Neutrophil (primary cell): ENCODE results near the gene ANKRD31.

Experiments
- H3K27ac ChIP-seq: fragments of 200-600 bp; sonication (generic); 2 replicates; pipeline ENCODE4 v1.5.1; 2016; ENCODE audit warnings: mild to moderate bottlenecking, moderate library complexity
- H3K27me3 ChIP-seq: fragments of 200-600 bp; sonication (generic); 2 replicates; pipeline ENCODE4 v1.6.0; 2016; ENCODE audit warnings: mild to moderate bottlenecking
- H3K36me3 ChIP-seq: fragments of 200-600 bp; sonication (generic); 2 replicates; pipeline ENCODE4 v1.5.1; 2017
- H3K4me1 ChIP-seq, 2 experiments: fragments of 200-600 bp in 1 of 2; sonication (generic) in 1 of 2; 1 replicate in 1 of 2; 2 replicates in 1 of 2; pipeline versions ENCODE4 v1.5.1 to v1.6.1; 2013 to 2016; ENCODE audit warnings: low read depth in 1 of 2, low read length in 1 of 2, mild to moderate bottlenecking in 1 of 2, moderate library complexity in 1 of 2; ENCODE audit not compliant: control insufficient read depth in 1 of 2, insufficient read depth in 1 of 2
- H3K4me3 ChIP-seq, 2 experiments: fragments of 200-600 bp in 1 of 2; sonication (generic) in 1 of 2; 1 replicate in 1 of 2; 2 replicates in 1 of 2; pipeline ENCODE4 v1.5.1; 2013 to 2016; ENCODE audit warnings: low read depth in 1 of 2, low read length in 1 of 2, mild to moderate bottlenecking in 1 of 2, moderate library complexity in 1 of 2
- H3K9me3 ChIP-seq: fragments of 200-600 bp; sonication (generic); 2 replicates; pipeline ENCODE4 v1.5.1; 2016
- CTCF ChIP-seq: fragments of 200-600 bp; sonication (generic); IDR thresholded peaks from 2 replicates; pipeline ENCODE4 v1.5.1; 2016; ENCODE audit warnings: antibody characterized with exemption

ANKRD31 gene

GRCh38 chr5:75214928-75215327 is 21.8 kb downstream of the ANKRD31 start:
- Histone ChIP-seq H3K27me3 (no peaks in the 10 kb centered on the region), H3K4me1 (no peaks in the 10 kb centered on the region), H3K4me3 (no peak overlapping the region), H3K36me3 (no peaks in the 10 kb centered on the region), H3K27ac (no peak overlapping the region), H3K9me3 (no peaks in the 10 kb centered on the region)
- no peak for TF ChIP-seq CTCF

- Histone ChIP-seq H3K9me3 (no peaks in the 10 kb centered on the region), H3K27me3 (no peaks in the 10 kb centered on the region), H3K36me3 (no peaks in the 10 kb centered on the region), H3K4me1 (no peaks in the 10 kb centered on the region), H3K27ac (no peak overlapping the region), H3K4me3 (no peak overlapping the region)
- no peak for TF ChIP-seq CTCF
Measured at GRCh38 chr5:75214409-75214808, 22.3 kb downstream of the ANKRD31 start.

GRCh38 chr5:75203604-75204003 is 33.1 kb downstream of the ANKRD31 start:
- no peaks in the 10 kb centered on the region for H3K36me3 ChIP-seq
- H3K4me3 ChIP-seq: no peak overlapping the region
- no peak overlapping the region for H3K27ac ChIP-seq
- no peaks in the 10 kb centered on the region for H3K4me1 ChIP-seq
- TF ChIP-seq CTCF: no peak
- H3K9me3 ChIP-seq: no peaks in the 10 kb centered on the region
- no peaks in the 10 kb centered on the region for H3K27me3 ChIP-seq

- no peak overlapping the region for H3K27ac ChIP-seq
- no peaks in the 10 kb centered on the region for H3K4me1 ChIP-seq
- no peak overlapping the region for H3K4me3 ChIP-seq
- no peaks in the 10 kb centered on the region for H3K9me3 ChIP-seq
- no peaks in the 10 kb centered on the region for H3K27me3 ChIP-seq
- no peaks in the 10 kb centered on the region for H3K36me3 ChIP-seq
- TF ChIP-seq CTCF: no peak
Measured at GRCh38 chr5:75202935-75203334, 33.7 kb downstream of the ANKRD31 start.

- no peak for TF ChIP-seq CTCF
- no peaks in the 10 kb centered on the region for H3K9me3 ChIP-seq
Measured at GRCh38 chr5:75200776-75201175, 35.9 kb downstream of the ANKRD31 start.

GRCh38 chr5:75199946-75200345 is 36.7 kb downstream of the ANKRD31 start:
- Histone ChIP-seq H3K27ac (no peak overlapping the region), H3K4me1 (no peaks in the 10 kb centered on the region), H3K36me3 (no peaks in the 10 kb centered on the region), H3K4me3 (no peak overlapping the region), H3K27me3 (no peaks in the 10 kb centered on the region), H3K9me3 (no peaks in the 10 kb centered on the region)
- no peak for TF ChIP-seq CTCF

More at GRCh38 chr5:75200776-75201175, 35.9 kb downstream of the ANKRD31 start:
- Histone ChIP-seq H3K27ac (no peak overlapping the region), H3K4me1 (no peaks in the 10 kb centered on the region), H3K27me3 (no peaks in the 10 kb centered on the region), H3K36me3 (no peaks in the 10 kb centered on the region), H3K4me3 (no peak overlapping the region)
